Neural progenitor cell (in vitro differentiated cells): ENCODE measurements around the gene NAB2.

Experiments
- EZH2 ChIP-seq: fragments of 200-600 bp; sonication (generic); IDR thresholded peaks from 2 replicates; pipeline ENCODE4 v1.6.1; 2017; ENCODE audit warnings: antibody characterized with exemption, mild to moderate bottlenecking, moderate library complexity
- EZH2phosphoT487 ChIP-seq: fragments of 200-600 bp; sonication (generic); IDR thresholded peaks from 2 replicates; pipeline ENCODE4 v1.6.1; 2017; ENCODE audit warnings: antibody characterized with exemption
- TF ChIP-seq, protein P1 (sequence below): fragments of 200-600 bp; sonication (generic); IDR thresholded peaks from 2 replicates; pipeline ENCODE4 v1.5.1; 2017; ENCODE audit warnings: antibody characterized with exemption, mild to moderate bottlenecking

DNA sequence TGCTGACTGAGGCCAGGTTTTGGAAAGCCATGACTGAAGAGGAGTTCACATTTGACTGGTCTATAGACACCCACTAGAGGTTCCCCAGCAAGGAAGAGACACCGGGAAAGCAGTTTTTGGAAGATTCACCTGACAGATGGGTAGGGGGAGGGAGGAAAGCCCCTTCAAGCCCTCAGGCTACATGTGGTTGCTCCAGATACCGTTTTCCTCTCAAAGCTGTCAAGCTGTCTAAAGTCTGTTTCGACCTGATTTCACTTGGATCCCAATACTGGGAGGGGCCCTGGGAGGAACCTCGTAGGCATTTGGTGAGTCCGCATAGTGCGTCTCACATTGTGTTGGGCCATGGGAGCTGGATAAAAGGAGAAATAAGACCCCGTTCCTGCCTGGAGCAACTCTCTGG lies 37.6 kb downstream of the NAB2 start:
- TF ChIP-seq, protein P1, sequence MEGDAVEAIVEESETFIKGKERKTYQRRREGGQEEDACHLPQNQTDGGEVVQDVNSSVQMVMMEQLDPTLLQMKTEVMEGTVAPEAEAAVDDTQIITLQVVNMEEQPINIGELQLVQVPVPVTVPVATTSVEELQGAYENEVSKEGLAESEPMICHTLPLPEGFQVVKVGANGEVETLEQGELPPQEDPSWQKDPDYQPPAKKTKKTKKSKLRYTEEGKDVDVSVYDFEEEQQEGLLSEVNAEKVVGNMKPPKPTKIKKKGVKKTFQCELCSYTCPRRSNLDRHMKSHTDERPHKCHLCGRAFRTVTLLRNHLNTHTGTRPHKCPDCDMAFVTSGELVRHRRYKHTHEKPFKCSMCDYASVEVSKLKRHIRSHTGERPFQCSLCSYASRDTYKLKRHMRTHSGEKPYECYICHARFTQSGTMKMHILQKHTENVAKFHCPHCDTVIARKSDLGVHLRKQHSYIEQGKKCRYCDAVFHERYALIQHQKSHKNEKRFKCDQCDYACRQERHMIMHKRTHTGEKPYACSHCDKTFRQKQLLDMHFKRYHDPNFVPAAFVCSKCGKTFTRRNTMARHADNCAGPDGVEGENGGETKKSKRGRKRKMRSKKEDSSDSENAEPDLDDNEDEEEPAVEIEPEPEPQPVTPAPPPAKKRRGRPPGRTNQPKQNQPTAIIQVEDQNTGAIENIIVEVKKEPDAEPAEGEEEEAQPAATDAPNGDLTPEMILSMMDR: no peak
- TF ChIP-seq EZH2phosphoT487 (no peak), EZH2 (no peak)
